HG03432 (cell line): ENCODE data around the gene KCNK7.
"Not testable (repeated sequence)": the region's sequence is repeated elsewhere in the genome, so short reads cannot be mapped to it uniquely, and the experiment has no call there.

ENCODE experiments used
- ATAC-seq: cut with Tn5 transposase; IDR thresholded peaks from one replicate; pipeline ENCODE4 v1.9.1; 2021; ENCODE audit warnings: mild to moderate bottlenecking, moderate library complexity; ENCODE audit not compliant: unreplicated experiment

KCNK7 gene, protein sequence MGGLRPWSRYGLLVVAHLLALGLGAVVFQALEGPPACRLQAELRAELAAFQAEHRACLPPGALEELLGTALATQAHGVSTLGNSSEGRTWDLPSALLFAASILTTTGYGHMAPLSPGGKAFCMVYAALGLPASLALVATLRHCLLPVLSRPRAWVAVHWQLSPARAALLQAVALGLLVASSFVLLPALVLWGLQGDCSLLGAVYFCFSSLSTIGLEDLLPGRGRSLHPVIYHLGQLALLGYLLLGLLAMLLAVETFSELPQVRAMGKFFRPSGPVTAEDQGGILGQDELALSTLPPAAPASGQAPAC

GRCh38 chr11:65595543-65596281, at the start of gene KCNK7:
KCNK7 (minus strand) TSS chr11:65595800; CDS start chr11:65595772, 28 bp downstream.
- ATAC-seq = no peak

GRCh38 chr11:65644837-65645236, 49.2 kb upstream of the KCNK7 start:
- no peak for ATAC-seq

- no peak for ATAC-seq
These were observed 48.4 kb upstream of the KCNK7 start for GRCh38 chr11:65643971-65644370.

GRCh38 chr11:65642014-65642671, 46.5 kb upstream of the KCNK7 start:
- no peak for ATAC-seq

DNA sequence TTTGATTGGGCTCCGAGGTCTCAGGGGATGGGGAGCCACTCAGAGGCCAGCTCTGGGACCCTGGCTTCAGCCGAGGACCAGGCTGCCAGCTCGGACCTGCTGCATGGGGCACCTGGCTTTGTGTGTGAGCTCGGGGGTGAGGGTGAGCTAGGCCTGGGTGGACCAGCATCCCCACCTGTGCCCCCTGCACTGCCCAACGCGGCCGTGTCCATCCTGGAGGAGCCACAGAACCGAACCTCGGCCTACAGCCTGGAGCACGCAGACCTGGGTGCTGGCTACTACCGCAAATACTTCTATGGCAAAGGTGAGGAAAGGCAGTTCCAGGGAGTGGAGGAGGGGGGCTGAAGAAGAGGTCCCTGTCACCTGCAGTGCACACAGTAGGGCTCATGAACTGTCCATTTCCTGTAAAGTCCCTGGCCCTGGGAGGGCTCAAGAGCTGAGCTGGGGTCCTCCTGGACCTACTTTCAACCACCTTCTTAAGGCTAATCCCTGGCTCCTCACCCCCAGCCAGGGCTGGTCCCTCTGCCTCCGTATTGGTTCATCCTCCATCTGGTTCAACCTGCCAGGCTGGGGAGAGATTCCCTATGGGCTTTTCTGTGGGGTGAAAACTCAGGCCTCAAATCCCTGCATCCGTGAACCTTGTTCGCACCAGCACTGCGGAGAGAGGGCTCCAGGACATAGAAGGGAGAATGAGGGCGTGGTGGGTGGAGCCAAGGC, 45.9 kb upstream of the KCNK7 start:
- ATAC-seq = no peak

DNA sequence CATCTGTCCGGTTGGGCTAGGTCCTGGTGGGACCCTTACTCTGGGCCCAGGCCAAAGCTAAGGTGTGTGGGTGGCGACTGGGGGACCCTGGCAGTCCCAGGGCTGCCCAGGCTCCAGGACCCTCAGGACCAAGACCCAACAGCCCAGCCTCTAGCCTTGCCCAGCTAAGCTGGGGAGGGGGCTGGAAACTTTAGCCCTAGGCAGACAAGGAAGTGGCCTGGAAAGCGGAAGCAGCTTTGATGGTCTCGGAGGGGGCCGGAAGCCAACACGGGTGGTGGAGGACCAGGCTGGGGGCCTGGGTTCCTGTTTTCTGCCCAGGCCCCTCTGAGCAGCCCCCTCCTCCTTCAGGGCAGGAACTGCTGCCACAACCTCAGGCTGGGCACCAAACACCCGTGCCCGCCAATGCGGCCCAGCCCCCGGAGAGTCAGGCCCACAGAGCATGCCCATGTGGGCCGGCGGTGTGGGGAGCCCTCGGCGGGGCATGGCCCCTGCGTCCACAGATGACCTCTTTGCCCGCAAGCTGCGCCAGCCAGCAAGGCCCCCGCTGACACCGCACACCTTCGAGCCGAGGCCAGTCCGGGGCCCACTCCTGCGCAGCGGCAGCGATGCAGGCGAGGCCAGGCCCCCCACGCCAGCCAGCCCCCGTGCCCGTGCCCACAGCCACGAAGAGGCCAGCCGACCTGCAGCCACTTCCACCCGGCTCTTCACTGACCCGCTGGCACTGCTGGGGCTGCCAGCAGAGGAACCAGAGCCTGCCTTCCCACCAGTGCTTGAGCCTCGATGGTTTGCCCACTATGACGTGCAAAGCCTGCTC, 45.1 kb upstream of the KCNK7 start:
- ATAC-seq = no peak

DNA sequence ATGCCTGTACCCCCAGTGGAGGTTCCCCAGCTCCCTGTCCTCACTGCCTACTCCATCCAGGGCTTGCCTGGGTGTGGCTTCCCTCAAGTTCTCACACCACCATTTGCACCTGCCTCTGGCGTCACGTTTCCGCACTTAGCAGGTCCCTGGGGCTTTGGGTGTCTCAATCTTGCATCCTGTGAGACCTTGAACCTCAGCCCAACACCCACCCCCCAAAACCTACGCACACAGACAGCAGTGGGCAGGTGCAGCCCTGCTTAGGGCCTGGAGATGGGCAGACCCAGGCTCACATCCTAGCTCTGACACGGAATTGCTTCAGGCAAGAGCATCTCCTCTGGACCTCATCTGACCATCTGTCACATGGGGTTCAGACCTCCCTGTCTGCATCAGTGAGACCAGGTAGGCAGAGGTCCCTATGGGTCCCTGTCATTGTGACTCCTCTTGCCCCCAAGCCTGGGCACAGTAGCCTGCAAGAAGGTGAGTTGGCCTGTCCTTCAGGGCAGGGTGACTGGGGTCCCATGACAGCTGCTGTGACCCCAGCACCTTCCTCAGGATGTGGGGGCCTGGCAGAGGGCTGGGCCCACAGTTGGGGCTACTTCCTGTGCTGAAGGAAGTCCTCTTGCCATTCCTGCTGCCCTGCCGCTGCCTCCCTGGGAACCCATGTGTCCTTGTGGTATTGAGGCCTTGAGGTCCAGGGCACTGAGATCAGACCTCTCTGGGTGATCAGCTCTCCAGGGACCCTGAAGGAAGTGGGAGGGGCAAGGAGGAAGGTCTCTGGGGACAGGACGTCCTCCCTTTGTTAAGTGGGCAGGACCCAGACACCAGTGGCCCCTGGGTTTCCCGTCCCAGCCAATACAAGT, 44.3 kb upstream of the KCNK7 start:
- peak; percentile 36 for ATAC-seq

DNA sequence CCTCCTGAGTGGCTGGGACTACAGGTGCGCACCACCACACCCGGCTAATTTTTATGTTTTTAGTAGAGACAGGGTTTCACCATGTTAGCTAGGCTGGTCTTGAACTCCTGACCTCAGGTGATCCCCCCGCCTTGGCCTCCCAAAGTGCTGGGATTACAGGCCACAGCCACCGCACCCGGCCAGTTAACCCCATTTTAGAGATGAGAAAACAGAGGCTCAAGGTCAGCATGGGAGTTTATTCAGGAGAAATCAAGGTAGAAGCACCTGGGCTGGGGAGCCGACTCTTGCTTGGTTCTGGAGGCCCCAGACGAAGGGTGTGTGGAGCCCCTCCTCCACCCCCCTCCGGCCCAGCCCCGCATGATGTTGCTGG, 43.6 kb upstream of the KCNK7 start:
- ATAC-seq = not testable (repeated sequence)

DNA sequence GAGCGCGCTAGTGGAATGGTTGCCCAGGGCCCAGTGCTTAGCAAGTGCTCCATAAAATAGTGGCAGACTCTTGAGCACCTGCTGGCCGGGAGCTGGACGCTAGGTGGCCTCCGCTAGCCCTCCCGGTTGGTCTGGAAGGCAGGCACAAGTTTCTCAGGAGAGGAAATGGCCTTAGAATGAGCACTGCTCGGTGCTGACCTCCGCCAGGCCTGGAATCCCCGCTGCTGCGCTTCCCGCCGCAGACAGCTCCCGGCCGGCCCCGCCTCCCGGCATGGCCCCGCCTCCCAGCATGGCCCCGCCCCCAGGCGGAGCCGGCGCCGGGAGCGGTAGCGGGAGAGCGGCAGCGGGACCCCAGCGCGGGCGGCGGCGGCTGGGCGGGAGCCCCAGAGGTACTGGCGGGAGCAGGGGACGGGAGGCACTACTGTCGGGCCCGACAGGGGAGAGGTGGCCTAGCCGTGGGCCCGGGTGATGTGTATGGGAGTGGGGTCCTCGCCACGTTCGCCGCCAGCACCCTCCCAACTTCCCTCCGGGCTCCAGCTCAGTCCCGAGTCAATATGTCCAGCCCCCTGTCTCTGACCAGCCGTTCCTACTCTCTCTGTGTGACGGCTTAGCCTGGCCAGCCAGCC, 42.3 kb upstream of the KCNK7 start, which contains the start of gene SIPA1:
Gene SIPA1 (plus strand): TSS at position 308 of the 626 bp plus-strand sequence. CDS start 2,821 bp downstream, outside the sequence.
- peak; percentile 43 for ATAC-seq

DNA sequence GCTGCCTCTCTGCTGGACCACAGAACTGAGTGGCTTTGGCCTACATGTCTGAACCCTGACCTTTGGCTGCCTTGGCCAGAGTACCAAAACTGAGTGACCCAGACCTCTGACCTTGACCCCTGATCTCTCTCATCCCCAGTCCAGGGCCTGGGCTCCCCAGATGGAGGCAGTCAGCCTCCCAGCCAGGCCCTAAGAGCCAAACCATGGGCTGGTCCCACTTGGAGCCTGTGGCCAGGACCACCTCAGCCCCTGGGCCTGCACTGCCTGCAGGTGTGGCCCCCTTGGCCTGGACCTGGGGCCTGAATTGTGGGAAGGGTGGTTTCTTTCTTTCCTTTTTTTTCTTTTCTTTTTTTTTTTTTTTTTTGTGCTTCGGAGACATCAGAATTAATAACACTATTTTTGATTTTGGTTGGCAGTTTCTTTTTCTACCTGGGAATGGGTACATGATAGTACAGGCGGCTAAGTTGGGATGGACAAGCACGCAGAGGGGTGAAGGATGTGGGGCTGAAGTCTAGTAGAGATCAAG, 41.5 kb upstream of the KCNK7 start:
- ATAC-seq = no peak

DNA sequence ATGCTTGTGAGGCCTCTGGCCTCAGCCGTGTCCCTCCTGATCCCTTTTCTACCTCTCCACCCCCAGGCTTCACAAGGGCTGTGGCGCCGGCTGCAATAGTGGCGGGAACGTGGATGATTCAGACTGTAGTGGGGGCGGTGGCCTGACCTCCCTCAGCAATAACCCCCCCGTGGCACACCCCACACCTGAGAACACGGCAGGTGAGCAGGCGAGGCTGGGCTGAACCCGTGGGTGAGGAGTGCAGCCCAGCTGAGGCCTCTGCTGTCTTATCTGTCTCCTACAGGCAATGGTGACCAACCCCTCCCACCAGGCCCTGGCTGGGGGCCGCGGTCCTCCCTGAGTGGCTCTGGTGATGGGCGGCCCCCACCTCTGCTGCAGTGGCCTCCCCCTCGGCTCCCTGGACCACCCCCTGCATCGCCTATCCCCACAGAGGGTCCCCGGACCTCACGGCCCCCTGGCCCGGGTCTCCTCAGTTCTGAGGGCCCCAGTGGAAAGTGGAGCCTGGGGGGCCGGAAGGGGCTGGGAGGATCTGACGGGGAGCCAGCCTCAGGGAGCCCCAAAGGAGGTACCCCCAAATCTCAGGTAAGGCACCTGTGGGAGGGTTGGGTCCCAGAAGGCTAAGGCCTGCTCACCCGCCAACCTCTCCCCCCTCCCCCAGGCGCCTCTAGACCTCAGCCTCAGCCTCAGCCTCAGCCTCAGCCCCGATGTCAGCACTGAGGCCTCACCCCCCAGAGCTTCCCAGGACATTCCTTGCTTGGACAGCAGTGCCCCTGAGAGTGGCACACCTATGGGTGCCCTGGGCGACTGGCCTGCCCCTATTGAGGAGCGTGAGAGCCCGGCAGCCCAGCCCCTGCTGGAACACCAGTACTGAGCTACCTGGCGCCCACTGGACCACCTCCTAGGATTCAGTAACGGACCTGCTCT, 40.8 kb upstream of the KCNK7 start:
- ATAC-seq = no peak

DNA sequence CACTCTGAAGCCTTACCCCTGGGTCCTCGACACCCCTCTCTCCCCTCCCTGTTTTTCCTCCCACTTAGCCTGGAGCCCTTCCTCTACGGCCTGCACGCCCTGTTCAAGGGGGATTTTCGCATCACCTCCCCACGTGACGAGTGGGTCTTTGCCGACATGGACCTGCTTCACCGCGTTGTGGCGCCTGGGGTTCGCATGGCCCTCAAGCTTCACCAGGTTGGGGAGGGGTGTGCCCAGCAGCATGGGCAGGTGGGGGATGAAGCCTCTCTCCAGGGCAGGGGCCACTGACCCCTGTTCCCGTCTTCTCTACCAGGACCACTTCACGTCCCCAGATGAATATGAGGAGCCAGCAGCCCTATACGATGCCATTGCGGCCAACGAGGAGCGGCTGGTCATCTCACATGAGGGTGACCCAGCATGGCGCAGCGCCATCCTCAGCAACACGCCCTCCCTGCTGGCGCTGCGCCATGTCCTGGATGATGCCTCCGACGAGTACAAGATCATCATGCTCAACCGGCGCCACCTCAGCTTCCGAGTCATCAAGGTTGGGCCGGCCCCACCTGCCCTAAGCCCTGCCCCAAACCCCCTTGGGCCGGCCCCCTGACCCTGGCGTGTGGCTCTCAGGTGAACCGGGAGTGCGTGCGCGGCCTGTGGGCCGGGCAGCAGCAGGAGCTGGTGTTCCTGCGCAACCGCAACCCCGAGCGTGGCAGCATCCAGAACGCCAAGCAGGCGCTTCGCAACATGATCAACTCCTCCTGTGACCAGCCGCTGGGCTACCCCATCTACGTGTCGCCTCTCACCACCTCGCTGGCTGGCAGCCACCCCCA, 39.5 kb upstream of the KCNK7 start:
- ATAC-seq = no peak

DNA sequence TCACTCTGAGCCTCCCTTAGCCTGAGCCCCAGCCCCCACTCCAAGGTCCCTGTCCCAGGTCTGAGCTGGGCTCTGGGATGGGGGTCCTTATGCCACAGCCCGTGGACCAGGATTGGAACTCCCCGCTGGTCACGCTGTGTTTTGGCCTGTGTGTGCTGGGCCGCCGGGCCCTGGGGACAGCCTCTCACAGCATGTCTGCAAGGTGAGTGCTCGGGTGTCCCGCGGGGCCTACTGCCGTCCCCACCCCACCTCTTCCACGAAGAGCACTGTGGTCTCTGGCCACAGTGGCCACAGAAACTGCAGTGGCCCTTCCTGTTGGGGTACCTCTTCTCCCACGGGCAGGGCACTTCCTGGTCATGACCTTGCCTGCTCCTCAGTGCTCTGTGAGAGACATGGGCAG, 38.8 kb upstream of the KCNK7 start:
- no peak for ATAC-seq

- ATAC-seq = no peak
These were observed 38.5 kb upstream of the KCNK7 start for GRCh38 chr11:65634109-65634436.

GRCh38 chr11:65633390-65634108, 37.9 kb upstream of the KCNK7 start:
- no peak for ATAC-seq

- no peak for ATAC-seq
These were observed 34.6 kb upstream of the KCNK7 start for GRCh38 chr11:65630215-65630614.
